Activated T-cell treated with anti-CD3 and anti-CD28 coated beads for 4 hours (primary cell): ENCODE results near the gene AP1M1.

Experiments
- DNase-seq: peaks from one replicate; pipeline ENCODE4 v3.0.0-alpha.2; 2020

Gene AP1M1

GRCh38 chr19:16208847-16209665 is 11.3 kb downstream of the AP1M1 start:
- DNase-seq = no peak

- no peak for DNase-seq
Observed at GRCh38 chr19:16210168-16210567, 12.5 kb downstream of the AP1M1 start.

- no peak for DNase-seq
Observed at GRCh38 chr19:16213076-16213475, 15.4 kb downstream of the AP1M1 start.

GRCh38 chr19:16216744-16217670 is 19.3 kb downstream of the AP1M1 start:
- DNase-seq = no peak

GRCh38 chr19:16217716-16218451 is 20.2 kb downstream of the AP1M1 start:
- DNase-seq = no peak

GRCh38 chr19:16218851-16219250 is 21.1 kb downstream of the AP1M1 start:
- no peak for DNase-seq

- DNase-seq = no peak
Observed at GRCh38 chr19:16222806-16223205, 25.1 kb downstream of the AP1M1 start.

- no peak for DNase-seq
Observed at GRCh38 chr19:16223746-16224145, 26.0 kb downstream of the AP1M1 start.

- DNase-seq = no peak
Observed at GRCh38 chr19:16224293-16225045, 26.8 kb downstream of the AP1M1 start.

GRCh38 chr19:16225279-16226183 is 27.8 kb downstream of the AP1M1 start:
- DNase-seq = no peak

- DNase-seq = no peak
Observed at GRCh38 chr19:16226184-16226591, 28.5 kb downstream of the AP1M1 start.

GRCh38 chr19:16226878-16227836 is 29.4 kb downstream of the AP1M1 start:
- no peak for DNase-seq

- DNase-seq = no peak
Observed at GRCh38 chr19:16227837-16228636, 30.3 kb downstream of the AP1M1 start.

GRCh38 chr19:16228637-16229321 is 31.1 kb downstream of the AP1M1 start:
- no peak for DNase-seq

- DNase-seq = no peak
Observed at GRCh38 chr19:16229322-16229641, 31.6 kb downstream of the AP1M1 start.

- DNase-seq = no peak
Observed at GRCh38 chr19:16232127-16232526, 34.4 kb downstream of the AP1M1 start.

- DNase-seq = no peak
Observed at GRCh38 chr19:16232568-16232967, 34.9 kb downstream of the AP1M1 start.

- no peak for DNase-seq
Observed at GRCh38 chr19:16233081-16233776, 35.5 kb downstream of the AP1M1 start.
